Keratinocyte (primary cell): ENCODE results near the gene RAB11B. TPM values are rescaled to one million over a fixed set of nuclear protein-coding genes. Genes with fewer than 3 reads are reported as not detected.
"Not testable (repeated sequence)": the region's sequence is repeated elsewhere in the genome, so short reads cannot be mapped to it uniquely, and the experiment has no call there.

Source experiments
- DNase-seq: peaks from one replicate; pipeline ENCODE4 v3.0.0-alpha.2; 2011; ENCODE audit warnings: low read depth, missing footprints, low spot score
- FAIRE-seq: peaks from 2 replicates; lab custom pipeline; 2011; peaks lifted over from hg19 to GRCh38; lab: Jason Lieb, UNC
- H2AFZ ChIP-seq: 2 replicates; pipeline ENCODE4 v1.6.0; 2012; ENCODE audit warnings: low read length, control low read depth, inconsistent platforms; ENCODE audit not compliant: control insufficient read depth
- H3K27ac ChIP-seq: 2 replicates; pipeline ENCODE4 v1.5.1; 2011; ENCODE audit warnings: low read length; ENCODE audit not compliant: control insufficient read depth, insufficient read depth
- H3K27me3 ChIP-seq: 3 replicates; pipeline ENCODE4 v1.6.0; 2011; ENCODE audit warnings: low read length; ENCODE audit not compliant: control insufficient read depth, insufficient read depth; ENCODE audit errors: extremely low read depth
- H3K36me3 ChIP-seq, 2 experiments: 2 replicates in 1 of 2; 3 replicates in 1 of 2; pipeline ENCODE4 v1.5.1; 2011; ENCODE audit warnings: low read length in 2 of 2, mild to moderate bottlenecking in 1 of 2; ENCODE audit not compliant: control insufficient read depth in 2 of 2, insufficient read depth in 2 of 2; ENCODE audit errors: extremely low read depth in 1 of 2
- H3K4me1 ChIP-seq: 3 replicates; pipeline ENCODE4 v1.5.1; 2011; ENCODE audit warnings: low read length; ENCODE audit not compliant: control insufficient read depth, insufficient read depth; ENCODE audit errors: extremely low read depth
- H3K4me2 ChIP-seq: 3 replicates; pipeline ENCODE4 v1.6.0; 2011; ENCODE audit warnings: low read depth, low read length; ENCODE audit not compliant: control insufficient read depth, insufficient read depth; ENCODE audit errors: extremely low read depth
- H3K4me3 ChIP-seq, 3 experiments: fragments of 200-600 bp in 1 of 3; sonication (generic) in 1 of 3; 2 replicates in 2 of 3; 3 replicates in 1 of 3; pipeline ENCODE4 v1.5.1; 2011 to 2016; ENCODE audit warnings: low read length in 3 of 3, mild to moderate bottlenecking in 3 of 3, control low read depth in 2 of 3, inconsistent platforms in 1 of 3, low read depth in 1 of 3, mixed read lengths in 1 of 3, mixed run types in 1 of 3, moderate library complexity in 1 of 3; ENCODE audit not compliant: control insufficient read depth in 2 of 3, insufficient read depth in 2 of 3; ENCODE audit errors: extremely low read depth in 1 of 3
- H3K79me2 ChIP-seq: 2 replicates; pipeline ENCODE4 v1.6.0; 2012; ENCODE audit warnings: low read length; ENCODE audit not compliant: control insufficient read depth, insufficient read depth
- H3K9ac ChIP-seq: 3 replicates; pipeline ENCODE4 v1.6.0; 2011; ENCODE audit warnings: low read length; ENCODE audit not compliant: control insufficient read depth, insufficient read depth; ENCODE audit errors: extremely low read depth
- H3K9me1 ChIP-seq: 3 replicates; pipeline ENCODE4 v1.6.0; 2011; ENCODE audit warnings: low read length; ENCODE audit not compliant: control insufficient read depth, insufficient read depth; ENCODE audit errors: extremely low read depth
- H3K9me3 ChIP-seq: 2 replicates; pipeline ENCODE4 v1.5.1; 2012; ENCODE audit warnings: low read depth, low read length; ENCODE audit not compliant: control insufficient read depth
- H4K20me1 ChIP-seq: 3 replicates; pipeline ENCODE4 v1.6.0; 2011; ENCODE audit warnings: low read length; ENCODE audit not compliant: control insufficient read depth, insufficient read depth; ENCODE audit errors: extremely low read depth
- EZH2 ChIP-seq: IDR thresholded peaks from one replicate; pipeline ENCODE4 v1.6.1; 2012; ENCODE audit warnings: inconsistent platforms, mild to moderate bottlenecking, low read length, moderate library complexity
- dilution Hi-C: fragments of 300-500 bp; cut with MboI; formaldehyde crosslinking; loops from one replicate; pipeline ENCODE4 v1.7.0; 2020; ENCODE audit warnings: low sequenced_read_pairs; ENCODE audit not compliant: extremely low pct_ligation_motif_present
- polyA plus RNA-seq, 5 experiments: library from polyadenylated mRNA; depleted of rRNA in 3 of 5; stranded (reverse) in 3 of 5; stranded (forward) in 1 of 5; unstranded in 1 of 5; fragments of >200 nt; gene quantifications; 1 replicate in 1 of 5; 2 replicates in 3 of 5; 3 replicates in 1 of 5; pipeline versions ENCODE4 v1.2.1 to v1.2.3, GENCODE V29; 2011 to 2012; ENCODE audit warnings: missing spikeins in 2 of 5, low read depth in 1 of 5, low replicate concordance in 1 of 5
- TF ChIP-seq, protein P1 (sequence below), 3 experiments: IDR thresholded peaks in 1 of 3; conservative IDR thresholded peaks in 1 of 3; optimal IDR thresholded peaks in 1 of 3; 2 replicates in 2 of 3; 3 replicates in 1 of 3; pipeline versions ENCODE3 to v1.5.1; 2011; ENCODE audit warnings: low read length in 3 of 3, mild to moderate bottlenecking in 3 of 3, moderate library complexity in 2 of 3, control low read depth in 1 of 3, inconsistent platforms in 1 of 3; ENCODE audit not compliant: insufficient read depth in 2 of 3; ENCODE audit errors: extremely low read depth in 1 of 3

RAB11B gene
- polyA plus RNA-seq, 1 donor (not counting 4 experiments of a cell fraction or from before 2014, with no cell fraction given), result 14.3 TPM

DNA sequence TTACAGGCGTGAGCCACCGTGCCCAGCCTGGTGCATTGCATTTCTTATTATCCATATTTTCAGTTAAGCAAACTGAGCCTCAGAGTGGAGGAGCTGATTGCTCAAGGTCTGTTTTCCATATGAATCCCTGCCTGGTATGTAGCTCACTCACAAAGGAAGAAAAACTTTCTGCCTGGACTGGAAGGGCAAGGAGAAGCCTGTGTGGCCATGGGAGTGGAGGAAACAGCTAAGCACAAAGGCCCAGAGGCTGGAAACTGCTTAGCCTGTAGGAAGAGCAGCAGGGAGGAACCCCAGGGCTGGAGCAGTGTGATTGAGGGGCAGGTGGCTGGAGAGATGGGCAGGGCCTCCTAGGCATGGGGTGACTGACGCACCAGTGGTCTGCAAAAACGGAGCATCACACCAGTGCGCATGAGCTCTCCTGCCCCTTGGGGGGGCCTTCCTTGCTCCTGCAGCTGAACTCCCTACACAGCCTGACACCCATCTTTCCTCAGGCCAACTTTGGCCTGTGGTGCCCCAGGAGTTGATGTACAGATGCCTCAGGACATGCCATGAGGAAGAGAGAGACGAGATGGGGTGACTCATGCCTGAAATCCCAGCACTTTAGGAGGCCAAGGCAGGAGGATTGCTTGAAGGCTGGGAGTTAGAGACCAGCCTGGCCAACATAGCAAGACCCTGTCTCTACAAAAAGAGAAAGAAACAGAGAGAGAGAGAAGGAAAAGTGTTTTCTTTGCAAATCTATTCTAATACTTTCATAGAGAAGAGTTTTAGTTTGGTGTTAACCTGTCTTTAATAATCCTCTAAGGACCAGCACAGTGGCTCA is 51.8 kb downstream of the RAB11B start:
- no peaks in the 10 kb centered on the region for H3K9me3 ChIP-seq
- dilution Hi-C loops, result no loop called here
- no peak overlapping the region for H3K4me3 ChIP-seq
- TF ChIP-seq EZH2, result no peak
- TF ChIP-seq, protein P1, sequence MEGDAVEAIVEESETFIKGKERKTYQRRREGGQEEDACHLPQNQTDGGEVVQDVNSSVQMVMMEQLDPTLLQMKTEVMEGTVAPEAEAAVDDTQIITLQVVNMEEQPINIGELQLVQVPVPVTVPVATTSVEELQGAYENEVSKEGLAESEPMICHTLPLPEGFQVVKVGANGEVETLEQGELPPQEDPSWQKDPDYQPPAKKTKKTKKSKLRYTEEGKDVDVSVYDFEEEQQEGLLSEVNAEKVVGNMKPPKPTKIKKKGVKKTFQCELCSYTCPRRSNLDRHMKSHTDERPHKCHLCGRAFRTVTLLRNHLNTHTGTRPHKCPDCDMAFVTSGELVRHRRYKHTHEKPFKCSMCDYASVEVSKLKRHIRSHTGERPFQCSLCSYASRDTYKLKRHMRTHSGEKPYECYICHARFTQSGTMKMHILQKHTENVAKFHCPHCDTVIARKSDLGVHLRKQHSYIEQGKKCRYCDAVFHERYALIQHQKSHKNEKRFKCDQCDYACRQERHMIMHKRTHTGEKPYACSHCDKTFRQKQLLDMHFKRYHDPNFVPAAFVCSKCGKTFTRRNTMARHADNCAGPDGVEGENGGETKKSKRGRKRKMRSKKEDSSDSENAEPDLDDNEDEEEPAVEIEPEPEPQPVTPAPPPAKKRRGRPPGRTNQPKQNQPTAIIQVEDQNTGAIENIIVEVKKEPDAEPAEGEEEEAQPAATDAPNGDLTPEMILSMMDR (optimal IDR thresholded peaks at IDR 0.05 in 1 of 3, IDR thresholded peaks at IDR 0.05 in 1 of 3, conservative IDR thresholded peaks at IDR 0.05 in 1 of 3; ENCODE audit: extremely low read depth in 1 of 3, insufficient read depth in 2 of 3, low read length in 3 of 3), result no peak
- peaks cover 1 to 2% of the 10 kb centered on the region in 2 experiments for H3K36me3 ChIP-seq
- peaks cover 4% of the 10 kb centered on the region for H4K20me1 ChIP-seq
- FAIRE-seq, result no peak
- H3K79me2 ChIP-seq, result peaks cover 22% of the 10 kb centered on the region
- H3K9ac ChIP-seq, result no peak overlapping the region
- H2AFZ ChIP-seq, result no peak overlapping the region
- H3K27me3 ChIP-seq, result no peaks in the 10 kb centered on the region
- H3K4me2 ChIP-seq, result no peak overlapping the region
- H3K27ac ChIP-seq, result no peak overlapping the region
- H3K9me1 ChIP-seq, result no peaks in the 10 kb centered on the region
- DNase-seq, result no peak
- H3K4me1 ChIP-seq, result peaks cover 7% of the 10 kb centered on the region

DNA sequence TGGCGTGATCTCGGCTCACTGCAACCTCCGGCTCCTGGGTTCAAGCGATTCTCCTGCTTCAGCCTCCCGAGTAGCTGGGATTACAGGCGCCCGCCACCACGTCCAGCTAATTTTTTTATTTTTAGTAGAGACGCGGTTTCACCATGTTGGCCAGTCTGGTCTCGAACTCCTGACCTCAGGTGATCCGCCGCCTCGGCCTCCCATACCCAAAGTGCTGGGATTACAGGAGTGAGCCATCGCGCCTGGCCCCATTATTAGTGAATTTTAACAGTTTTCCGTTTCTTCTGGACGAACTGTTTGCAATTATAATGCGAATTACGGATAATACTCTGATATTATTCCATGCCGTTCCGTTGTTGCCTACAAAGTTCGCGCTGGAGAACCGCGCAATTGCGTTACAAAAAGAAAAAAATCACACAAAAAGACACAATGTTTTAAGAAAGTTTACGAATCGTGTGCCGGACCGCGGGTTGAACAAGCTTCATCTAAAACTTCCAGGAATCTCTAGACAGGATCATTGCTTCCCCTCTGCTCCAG is 54.0 kb downstream of the RAB11B start:
- peaks cover 2 to 12% of the 10 kb centered on the region in 2 experiments for H3K36me3 ChIP-seq
- FAIRE-seq, dilution Hi-C loops, DNase-seq, H3K9me1 ChIP-seq, H3K9me3 ChIP-seq, H3K27me3 ChIP-seq: not testable (repeated sequence)
- H3K4me2 ChIP-seq, result peak overlapping the region; percentile 83
- peak overlapping the region; percentile 72 to 95 (median 90) for H3K4me3 ChIP-seq
- peak overlapping the region; percentile 97 for H3K9ac ChIP-seq
- peaks cover 16% of the 10 kb centered on the region for H3K4me1 ChIP-seq
- H3K27ac ChIP-seq, result peak overlapping the region; percentile 61
- peaks cover 44% of the 10 kb centered on the region for H3K79me2 ChIP-seq
- H4K20me1 ChIP-seq, result peaks cover 16% of the 10 kb centered on the region
- peak overlapping the region; percentile 80 for H2AFZ ChIP-seq
